ENCODE results near the gene ZNF407.
"Not testable (repeated sequence)": the region's sequence is repeated elsewhere in the genome, so short reads cannot be mapped to it uniquely, and the experiment has no call there.

ZNF407 gene

DNA sequence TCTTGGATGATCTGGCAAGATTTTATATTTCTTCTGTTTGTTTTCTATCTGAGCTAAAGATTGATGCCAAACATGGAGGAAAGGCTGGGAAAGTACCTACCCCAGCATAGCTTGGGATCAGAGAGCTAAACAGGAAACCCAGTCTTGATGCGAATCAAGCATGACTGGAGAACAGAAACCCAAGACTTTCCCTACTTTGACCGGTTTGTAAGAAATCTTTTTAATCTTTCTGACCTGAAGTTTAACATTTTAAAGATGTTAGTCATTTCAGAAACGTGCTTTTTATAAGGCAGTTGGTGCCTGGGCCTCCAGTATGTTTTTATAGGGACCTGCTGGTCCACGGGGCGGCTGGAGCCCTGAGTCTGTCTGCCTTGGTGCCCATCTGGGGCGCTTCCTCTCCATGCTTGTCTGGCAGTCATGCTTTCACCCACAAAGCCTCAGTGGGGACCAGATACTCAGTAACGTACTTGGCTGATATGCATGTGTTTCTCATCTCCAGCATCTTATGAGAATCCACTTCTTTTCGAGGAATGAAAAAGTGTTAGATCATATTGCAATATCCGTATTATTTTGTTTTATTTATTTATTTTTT lies 344.7 kb downstream of the ZNF407 start:
- DNase-seq = no peak

DNA sequence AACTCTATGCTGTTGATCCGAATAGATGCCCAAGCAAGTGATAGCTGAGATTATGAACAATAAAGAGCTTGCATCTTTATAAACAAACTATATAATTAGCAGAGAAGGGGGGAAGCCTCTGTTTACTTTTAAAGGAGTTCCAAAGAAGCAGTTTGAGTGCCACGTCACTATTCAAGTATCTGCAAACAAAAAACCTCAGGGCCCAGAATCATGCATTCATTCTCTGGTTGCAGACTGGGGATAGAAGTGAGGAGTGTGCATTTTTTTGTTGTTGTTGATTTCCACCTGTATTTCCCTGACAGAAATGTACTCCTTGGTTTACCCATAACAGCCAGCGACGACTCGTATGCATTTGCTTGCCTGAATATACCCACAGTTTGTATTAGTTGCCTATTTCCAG lies 347.0 kb downstream of the ZNF407 start:
- DNase-seq = no peak

DNA sequence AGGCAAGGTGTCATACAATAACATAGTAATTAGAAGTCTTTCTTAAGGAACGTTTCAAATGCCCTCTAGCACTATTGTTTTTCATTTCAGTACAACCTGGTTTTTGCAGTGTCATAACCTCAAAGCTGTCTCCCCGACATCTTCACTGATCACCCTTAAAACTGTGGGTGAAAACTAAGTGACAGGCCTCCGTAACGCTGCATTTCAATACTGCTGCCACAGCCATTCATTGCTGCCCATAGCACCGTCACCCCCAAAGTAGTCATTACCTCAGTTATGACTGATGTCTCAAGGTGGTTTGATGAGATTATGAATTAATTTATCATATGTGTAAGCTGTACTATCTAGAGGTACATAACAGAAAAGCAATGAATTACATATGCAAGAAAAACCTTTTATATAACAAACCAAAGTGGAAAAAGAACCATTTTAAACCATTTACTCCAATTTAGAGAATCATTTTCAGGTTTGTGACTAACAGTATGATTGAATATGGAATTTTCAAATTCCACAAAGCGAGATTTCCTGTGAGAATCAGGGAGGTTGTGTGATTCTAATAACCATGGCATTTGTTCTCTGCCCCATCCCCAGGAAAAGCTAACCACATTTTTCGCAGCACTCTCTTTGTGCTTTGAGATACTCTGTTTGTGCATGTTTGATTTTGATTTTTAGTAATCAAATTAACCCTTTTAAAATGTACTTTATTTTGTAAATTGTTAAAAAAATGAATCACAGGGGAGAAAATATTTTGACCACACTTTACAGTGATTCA lies 348.3 kb downstream of the ZNF407 start:
- no peak for DNase-seq

DNA sequence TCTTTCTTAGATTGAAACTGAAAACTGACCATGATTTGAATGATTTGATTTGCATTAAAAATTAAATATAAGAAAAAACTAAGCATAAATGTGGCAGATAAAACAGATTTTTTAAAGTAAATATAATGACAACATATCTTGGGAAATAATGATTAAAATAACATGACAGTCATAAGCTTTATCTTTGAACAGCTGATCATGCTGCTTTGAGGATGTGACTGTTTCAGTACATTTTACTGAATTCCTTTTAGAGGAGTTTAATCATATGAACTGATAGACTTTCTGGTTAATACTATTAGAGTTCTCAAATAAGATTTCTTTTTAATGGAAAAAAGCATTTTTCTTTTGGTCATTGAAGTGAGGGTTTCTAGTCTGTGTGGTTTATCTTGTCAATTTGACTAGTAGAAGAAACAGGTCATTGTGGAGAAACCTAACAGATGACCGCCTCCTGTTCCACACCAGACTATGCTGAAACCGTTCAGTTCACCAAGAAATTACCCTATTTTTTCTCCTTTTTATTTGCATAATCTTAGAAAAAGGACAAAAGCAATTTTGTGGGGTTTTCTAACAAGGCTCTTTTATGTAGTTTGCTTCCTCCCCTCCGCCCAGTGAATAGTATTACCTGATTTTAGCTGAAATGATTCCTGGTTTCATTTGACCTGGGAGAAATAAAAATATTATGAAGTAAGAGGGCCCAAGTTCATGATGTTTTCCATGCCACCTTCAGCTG lies 349.1 kb downstream of the ZNF407 start:
- no peak for DNase-seq

DNA sequence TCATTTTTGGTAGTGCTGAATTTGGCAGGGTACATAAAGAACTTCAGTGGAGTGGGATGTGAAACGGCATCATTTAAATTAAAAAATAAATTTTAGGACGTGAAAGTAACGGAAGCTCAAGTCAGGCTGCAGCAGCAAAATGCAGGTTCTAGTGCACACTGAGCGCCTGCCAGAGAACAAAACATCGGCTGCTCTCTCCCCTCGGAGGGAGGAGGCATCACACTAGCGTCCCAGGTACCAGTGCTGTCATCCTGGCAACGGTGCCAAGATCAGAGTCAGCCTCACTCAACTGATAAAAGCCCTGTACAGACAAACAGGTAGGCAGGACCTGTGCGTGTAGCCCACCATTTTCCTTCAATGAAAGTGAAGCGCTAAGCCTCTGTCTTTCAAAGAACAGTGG lies 349.7 kb downstream of the ZNF407 start:
- DNase-seq = no peak

DNA sequence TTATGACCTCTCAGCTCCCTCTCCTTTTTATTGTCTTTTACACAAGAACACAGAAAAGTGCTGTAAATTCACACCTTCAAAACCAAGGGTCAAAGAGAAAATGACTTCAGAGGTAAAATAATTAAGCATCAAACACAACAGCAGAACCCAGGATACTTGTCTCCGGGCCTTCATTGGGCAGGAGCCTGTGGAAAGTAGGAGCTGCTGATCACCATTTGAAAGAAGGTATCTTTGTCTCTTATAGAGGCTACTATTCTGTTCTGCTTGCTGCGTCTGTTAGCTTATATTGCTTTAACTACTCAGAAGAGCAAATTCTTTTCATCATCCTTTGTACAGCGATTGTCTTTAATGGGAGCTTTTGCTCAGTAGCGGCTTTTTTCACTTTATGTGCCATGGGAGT lies 350.2 kb downstream of the ZNF407 start:
- no peak for DNase-seq

DNA sequence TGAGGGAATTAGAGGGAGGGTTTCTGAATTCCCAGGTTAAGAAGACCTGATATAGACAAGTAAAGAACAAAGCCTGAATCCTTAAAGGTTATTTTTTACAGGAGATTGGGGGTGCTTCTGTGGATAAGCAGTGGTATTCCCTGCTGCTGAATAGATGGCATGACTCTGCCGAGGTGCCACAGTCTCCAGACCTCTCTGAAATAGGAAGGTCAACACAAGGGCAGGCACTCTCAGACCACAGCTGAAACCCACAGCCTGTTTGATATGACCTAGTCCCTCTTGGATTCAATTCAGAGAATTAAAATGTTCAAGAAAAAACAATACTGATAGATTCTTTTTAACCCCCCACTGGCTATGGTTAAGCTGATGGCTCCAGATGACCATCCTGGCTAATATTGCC lies 351.9 kb downstream of the ZNF407 start:
- DNase-seq = no peak

DNA sequence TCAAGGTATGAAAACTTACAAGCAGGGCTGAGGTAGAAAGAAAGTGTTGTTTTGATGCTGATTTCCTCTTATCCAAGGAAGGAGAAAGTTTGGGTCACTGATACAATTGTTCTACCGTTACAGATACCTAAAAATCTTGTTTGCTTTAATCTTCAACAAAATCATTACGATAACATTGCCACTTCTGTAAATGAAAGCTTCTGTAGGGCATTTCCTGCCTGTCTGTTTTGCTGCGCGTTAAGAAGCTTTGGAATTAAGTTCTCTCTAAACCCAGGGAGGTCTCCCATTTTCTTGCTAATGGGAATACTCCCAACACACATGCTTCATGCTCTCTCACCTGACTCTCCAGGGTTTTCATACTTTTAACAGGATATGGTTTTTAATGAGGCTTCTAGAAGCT lies 352.8 kb downstream of the ZNF407 start:
- DNase-seq = no peak

DNA sequence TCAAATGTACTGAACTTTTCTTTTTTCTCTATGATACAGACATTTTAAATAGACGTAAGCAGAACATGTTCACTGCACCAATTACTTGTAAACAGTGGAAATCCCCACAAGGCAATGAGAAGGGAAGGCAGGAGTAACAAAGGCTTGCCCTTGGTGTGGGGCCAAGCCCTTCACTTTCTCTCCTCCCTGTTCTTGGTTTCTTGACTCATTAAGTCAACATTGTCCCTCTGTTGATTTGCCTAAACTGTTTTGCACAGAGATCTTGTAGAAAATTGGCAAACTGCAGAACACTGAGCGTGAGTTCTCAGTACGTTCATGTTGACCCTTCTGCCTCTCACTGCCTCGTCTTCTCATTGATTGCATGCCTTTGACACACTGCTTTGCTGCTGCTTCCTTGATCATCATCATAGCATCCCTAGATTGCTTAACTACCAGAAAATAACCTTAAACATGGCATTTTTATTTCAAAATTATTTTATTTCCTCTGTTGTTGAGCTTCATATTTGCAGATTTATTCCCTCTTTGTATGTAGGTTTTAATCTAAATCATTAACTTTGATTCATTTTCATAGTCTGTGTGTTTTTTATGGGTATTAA lies 353.6 kb downstream of the ZNF407 start:
- no peak for DNase-seq

DNA sequence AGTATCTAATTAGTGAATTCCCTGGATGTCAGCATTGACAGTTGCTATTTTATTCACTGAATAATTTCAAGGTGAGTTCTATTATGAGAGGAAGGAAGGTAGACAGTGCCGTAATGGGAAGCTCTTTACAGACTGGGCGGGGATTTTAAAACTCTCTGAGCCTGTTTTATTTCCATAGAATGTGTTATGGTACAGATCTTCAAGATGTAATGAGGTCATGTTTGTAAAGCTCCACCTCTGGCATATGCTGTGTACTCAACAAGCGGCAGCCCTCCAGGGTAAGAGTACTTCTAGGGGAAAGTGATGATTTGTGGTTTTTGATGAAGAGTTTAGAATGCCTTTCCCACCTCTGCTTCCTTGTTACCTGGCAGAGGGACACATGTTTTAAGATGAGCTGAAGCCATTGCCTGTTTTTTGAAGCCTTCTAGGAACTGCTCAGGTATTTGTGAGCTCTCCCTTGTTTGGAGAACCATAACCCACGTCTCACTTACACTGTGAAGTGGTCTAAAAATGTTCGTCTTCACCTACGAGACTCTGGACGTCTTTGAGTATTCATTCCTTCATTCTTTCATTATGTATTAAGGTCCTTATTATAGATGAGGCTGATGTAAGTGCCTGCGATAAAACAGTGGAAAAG lies 360.0 kb downstream of the ZNF407 start:
- no peak for DNase-seq

DNA sequence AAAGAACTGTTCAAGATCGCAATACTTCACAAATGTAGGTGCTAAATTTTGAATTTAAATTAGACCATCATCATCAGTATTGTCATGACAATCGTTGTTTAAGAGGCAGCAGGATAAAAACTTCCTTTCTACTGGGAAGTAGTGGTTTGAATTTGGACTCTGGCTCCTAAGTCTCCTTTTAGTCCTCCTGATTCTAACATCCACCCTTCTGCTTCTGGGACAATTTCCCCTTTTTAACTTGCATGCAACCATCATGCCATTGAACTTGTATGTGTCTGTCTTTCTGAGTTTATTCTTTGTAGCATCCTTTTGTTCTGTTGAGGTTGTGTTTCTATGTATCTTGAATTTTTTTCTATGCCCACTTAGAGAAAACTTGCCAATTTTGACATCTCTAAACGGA lies 361.5 kb downstream of the ZNF407 start:
- DNase-seq = no peak

DNA sequence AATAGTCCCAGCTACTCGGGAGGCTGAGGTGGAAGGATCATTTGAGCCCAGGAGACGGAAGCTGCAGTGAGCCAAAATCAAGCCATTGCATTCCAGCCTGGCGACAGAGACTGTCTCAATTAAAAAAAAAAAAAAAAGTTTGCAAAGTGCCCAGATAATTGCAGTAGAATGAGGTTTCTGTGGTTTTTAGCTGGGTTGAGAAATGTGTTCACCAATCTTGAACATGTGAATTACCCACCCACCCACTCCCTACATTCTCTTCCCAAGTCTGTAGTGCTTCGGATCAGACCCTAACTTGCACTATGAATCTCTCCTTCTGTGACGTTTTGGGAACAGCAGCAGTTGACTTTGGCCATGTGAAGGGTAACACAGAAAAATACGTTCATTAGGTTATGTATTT lies 363.9 kb downstream of the ZNF407 start:
- DNase-seq = no peak

DNA sequence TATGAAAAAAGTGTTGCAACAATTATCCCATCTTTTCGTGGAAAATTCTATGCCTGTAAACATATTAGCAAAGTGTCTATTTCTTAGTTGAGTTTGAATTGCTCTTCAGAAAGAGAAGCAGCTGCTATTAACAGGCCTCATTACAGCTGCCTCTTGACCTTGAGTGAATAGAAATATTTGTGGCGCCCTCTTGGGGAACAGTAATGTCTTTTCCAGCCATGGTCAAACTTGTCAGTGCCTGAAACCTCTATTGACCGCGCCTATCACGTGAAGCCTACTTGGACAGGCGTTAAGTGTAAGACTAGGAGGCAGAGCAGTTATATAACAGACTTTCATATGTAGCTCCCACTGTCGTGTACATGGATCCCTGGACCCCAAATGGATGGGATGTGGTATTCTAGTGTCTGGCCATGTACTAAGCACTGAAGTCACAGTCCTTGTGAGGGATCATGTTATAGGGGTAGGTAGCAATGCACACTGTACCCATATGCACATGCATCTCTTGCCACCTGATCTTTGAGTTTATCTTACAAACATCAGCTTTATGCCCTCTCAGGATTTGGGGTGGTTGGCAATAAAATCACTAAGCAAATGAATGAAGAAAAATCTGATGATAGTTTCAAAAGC lies 366.3 kb downstream of the ZNF407 start:
- DNase-seq = peak; percentile 19

DNA sequence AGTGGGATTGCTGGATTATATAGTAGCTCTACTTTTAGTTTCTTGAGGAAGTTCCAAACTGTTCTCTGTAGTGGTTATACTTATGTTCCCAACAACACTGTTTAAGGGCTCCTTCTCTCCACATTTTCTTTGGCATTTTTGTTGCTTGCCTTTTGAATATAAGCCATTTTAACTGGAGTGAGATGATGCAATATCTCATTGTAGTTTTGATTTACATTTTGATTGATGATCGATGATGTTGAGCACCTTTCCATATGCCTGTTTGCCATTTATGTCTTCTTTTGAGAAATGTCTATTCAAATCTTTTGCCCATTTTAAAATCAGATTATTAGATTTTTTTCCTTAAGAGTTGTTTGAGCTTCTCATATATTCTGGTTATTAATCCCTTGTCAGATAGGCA lies 368.0 kb downstream of the ZNF407 start:
- DNase-seq = no peak

DNA sequence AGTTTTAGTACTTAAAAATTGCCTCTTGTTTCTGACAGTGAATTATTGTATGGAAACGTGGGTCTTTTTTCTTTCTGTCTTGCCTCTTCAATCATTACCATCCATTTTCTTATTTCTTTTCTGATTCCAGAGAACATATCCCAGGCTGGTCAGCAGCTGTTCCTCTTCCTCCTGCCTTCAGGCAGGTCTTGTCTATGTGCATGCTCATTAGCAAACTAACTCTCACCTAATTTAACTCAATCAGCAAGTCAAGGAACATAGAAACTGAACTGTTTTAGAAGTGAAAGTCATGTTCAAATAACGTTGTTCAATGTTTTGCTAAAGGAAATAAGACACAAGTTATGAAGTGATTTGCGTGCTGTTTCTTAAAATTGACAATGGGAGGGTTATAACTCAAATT lies 369.8 kb downstream of the ZNF407 start:
- DNase-seq = no peak

DNA sequence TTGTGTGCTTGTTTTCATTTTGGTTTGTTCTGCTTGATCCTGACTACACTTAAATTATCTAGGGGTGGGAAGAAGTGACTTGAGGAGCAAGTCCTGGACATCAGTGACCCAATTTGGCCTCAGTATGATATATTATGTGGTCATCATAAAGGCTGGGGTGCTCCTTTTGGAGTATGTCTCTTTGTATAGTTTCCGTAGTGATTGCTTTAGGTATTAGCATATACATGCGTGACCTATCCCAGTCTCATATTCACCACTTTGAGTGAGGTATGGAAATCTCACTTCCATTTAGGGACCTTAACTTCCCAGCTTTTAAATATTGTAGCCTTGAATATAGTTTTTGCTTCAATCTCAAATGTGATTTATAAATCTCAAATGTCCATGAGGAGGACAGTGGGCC lies 370.3 kb downstream of the ZNF407 start:
- no peak for DNase-seq

DNA sequence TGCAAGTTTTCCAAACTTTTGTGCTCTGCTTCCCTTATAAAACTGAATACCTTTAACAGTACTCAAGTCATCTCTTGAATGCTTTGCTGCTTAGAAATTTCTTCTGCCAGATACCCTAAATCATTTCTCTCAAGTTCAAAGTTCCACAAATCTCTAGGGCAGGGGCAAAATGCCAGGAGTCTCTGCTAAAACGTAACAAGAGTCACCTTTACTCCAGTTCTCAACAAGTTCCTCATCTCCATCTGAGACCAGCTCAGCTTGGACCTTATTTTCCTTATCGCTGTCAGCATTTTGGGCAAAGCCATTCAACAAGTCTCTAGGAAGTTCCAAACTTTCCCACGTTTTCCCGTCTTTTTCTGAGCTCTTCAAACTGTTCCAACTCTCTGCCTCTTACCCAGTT lies 373.7 kb downstream of the ZNF407 start:
- not testable (repeated sequence) for DNase-seq

DNA sequence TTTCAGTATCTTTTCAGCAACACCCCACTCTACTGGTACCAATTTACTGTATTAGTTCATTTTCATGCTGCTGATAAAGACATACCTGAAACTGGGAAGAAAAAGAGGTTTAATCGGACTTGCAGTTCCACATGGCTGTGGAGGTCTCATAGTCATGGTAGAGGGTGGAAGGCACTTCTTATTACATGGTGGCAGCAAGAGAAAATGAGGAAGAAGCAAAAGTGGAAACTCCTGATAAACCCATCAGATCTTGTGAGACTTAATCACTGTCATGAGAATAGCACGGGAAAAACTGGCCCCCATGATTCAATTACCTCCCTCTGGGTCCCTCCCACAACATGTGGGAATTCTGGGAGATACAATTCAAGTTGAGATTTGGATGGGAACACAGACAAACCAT lies 374.1 kb downstream of the ZNF407 start:
- not testable (repeated sequence) for DNase-seq

DNA sequence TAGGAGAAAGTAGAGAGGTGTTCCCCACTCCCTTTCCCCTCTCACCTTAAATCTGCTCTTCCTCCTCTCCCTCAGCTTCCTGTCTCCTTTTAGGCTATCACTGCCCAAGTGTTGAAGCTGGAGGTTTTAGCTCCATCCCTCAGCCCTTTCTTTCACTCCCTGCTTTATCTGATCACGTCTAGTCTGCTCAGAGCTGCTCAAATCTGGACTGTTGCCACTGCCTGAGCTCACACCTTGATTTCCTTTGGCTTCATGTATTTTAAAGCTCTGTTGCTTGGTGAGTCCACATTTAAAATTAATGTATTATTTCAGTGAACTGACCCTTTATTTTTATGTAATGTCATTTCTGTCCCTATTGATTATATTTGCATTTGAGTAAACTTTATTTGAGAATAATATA lies 374.7 kb downstream of the ZNF407 start:
- no peak for DNase-seq

DNA sequence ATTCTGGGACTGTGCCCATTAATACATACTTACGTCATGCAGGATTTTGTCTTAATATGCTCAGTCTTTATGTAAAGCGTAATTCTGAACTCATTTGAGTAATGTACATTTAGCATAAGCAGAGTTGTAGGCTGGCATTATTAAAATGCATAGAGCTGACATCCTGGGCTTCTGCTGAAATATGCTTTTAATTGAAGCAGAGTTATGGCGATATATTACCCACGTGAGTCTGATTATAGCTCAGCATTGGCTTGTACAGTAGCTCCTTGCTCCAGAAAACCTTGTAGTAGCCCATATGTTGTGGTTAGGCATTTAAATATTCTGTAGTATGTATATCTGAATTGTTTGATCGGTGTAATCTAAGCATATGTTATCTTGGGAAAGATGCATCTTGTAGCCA lies 377.3 kb downstream of the ZNF407 start:
- DNase-seq = no peak

DNA sequence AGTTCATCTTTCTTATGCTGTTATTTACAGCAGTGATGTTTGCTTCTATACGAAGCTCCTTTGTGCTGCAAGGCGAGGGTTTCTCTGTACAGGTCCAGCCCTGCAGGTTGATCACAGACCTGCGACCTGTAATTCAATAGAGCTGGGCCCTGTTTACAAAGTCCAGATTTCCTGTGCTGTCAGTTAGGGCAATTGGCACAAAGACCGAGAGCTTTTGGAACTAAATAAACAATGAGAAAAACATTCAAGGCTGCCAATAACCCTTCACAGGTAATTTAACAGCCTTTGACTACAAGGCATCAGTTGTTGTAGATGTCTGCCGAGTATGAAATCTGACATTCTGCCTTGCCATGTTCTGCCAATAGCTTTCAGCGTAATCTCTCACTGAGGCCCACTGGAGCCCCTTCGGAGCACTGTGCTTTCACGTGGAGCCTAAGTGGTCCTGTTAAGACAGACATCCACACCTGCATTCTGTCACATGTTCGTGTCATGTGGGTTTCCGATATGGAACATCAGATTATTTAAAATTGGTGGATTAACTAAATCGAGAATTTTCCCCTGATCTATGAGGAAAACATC lies 378.8 kb downstream of the ZNF407 start:
- no peak for DNase-seq

DNA sequence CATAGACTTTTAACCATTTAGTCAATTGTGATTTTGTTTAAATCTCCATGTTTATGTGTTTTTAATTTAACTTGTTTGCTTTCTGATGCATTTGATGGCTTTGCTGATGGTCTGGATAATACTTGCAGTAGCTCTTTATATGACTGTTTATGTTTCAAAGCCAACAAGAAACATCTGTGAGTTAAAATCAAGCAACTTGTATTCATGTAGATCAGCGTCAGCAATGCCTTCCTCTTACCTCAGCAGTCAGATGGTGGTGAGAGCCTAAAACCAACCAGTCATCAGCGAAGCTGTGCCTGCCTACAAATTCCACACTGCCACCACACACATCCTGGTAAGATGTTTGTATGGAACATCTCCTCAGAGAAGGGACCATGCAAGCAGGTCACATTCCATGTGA lies 379.4 kb downstream of the ZNF407 start:
- DNase-seq = no peak

DNA sequence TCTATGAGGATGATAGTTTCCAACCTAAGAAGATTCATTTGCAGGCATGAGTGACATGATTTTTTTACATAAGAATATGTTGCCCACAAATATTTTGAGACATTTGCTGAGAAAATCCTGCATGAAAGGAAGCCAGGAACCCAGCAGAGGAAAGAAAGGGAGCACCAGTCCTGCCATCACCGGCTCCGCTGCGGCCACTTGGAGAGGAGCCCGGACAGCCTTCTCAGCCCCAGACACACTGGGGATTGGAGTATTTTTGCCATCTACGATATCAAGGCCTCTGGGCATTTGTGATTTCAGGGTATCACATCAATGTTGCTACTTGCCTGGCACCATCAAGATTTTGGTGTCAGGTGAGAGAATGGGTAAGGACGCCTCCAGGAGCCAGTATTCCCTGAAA lies 383.0 kb downstream of the ZNF407 start:
- DNase-seq = no peak

Data from DMS 273 treated with DMSO at 0.1 percent for 48 hours (cell line).